Testis (tissue), 2 donors: ENCODE measurements around the gene ADPRHL1.

Experiments used
- CTCF ChIP-seq, 3 experiments: fragments of 450-650 bp in 2 of 3; fragments of 200-600 bp in 1 of 3; sonication (generic) in 1 of 3; IDR thresholded peaks; one replicate each; pipeline ENCODE4 v1.5.1; 2016 to 2019; ENCODE audit warnings: antibody characterized with exemption in 3 of 3, mild to moderate bottlenecking in 2 of 3, moderate library complexity in 1 of 3
- POLR2A ChIP-seq: fragments of 450-650 bp; IDR thresholded peaks from one replicate; pipeline ENCODE4 v1.6.1; 2017; ENCODE audit warnings: antibody characterized with exemption, mild to moderate bottlenecking, moderate library complexity

- TF ChIP-seq CTCF (IDR thresholded peaks at IDR 0.05): no peak
- TF ChIP-seq POLR2A: no peak
Observed at GRCh38 chr13:113390874-113391497, 62.3 kb downstream of the ADPRHL1 start.
